Activated CD8-positive, alpha-beta memory T cell treated with anti-CD3 and anti-CD28 coated beads for 36 hours (primary cell): ENCODE data around the gene OGG1. TPM values are rescaled to one million over a fixed set of nuclear protein-coding genes. Genes with fewer than 3 reads are reported as not detected.

Experiments used
- CTCF ChIA-PET: fragments of 350-600 bp; sonication (Branson Sonifier 250); formaldehyde crosslinking; loops from one replicate; lab custom pipeline; 2021; ENCODE audit warnings: antibody characterized with exemption; lab: Charles Lee
- POLR2A ChIA-PET: fragments of 350-600 bp; sonication (Branson Sonifier 250); formaldehyde crosslinking; loops from one replicate; lab custom pipeline; 2021; ENCODE audit warnings: antibody characterized with exemption; lab: Charles Lee
- total RNA-seq, 2 experiments: library from RNA; stranded (reverse); gene quantifications; one replicate each; pipeline ENCODE4 v1.2.3, GENCODE V29; 2021

The OGG1 gene
- total RNA-seq, 2 experiments from 2014 or later, result 35.3 to 38.6 TPM

DNA sequence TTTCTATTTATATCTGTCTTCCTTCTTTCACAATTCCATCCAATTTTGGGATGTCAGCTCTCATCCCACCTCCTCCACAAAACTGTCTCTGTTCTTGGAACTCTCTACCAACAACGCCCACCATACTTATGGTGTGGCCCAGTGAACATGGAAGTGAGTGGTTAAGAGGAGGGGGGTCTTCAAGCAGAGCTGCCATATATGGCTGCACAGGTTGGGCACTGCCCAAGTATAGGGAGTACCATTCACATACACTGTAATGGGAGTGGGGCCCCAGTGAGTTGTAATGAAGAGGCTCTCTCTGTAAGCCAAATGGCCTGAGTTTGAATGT, 27.9 kb downstream of the OGG1 start:
- ChIA-PET CTCF (interaction anchor here (0.6 to 2.0 kb wide), 6 partner anchors 12 to 31 kb away, joined by 3 to 7 read pairs (median 4); partner anchors contain the start of genes ARPC4 and OGG1), POLR2A (interaction anchor here (0.6 to 2.9 kb wide), 3 partner anchors 15 to 41 kb away, joined by 3 to 19 read pairs (median 3); partner anchors contain the start of genes ARPC4 and TADA3)

DNA sequence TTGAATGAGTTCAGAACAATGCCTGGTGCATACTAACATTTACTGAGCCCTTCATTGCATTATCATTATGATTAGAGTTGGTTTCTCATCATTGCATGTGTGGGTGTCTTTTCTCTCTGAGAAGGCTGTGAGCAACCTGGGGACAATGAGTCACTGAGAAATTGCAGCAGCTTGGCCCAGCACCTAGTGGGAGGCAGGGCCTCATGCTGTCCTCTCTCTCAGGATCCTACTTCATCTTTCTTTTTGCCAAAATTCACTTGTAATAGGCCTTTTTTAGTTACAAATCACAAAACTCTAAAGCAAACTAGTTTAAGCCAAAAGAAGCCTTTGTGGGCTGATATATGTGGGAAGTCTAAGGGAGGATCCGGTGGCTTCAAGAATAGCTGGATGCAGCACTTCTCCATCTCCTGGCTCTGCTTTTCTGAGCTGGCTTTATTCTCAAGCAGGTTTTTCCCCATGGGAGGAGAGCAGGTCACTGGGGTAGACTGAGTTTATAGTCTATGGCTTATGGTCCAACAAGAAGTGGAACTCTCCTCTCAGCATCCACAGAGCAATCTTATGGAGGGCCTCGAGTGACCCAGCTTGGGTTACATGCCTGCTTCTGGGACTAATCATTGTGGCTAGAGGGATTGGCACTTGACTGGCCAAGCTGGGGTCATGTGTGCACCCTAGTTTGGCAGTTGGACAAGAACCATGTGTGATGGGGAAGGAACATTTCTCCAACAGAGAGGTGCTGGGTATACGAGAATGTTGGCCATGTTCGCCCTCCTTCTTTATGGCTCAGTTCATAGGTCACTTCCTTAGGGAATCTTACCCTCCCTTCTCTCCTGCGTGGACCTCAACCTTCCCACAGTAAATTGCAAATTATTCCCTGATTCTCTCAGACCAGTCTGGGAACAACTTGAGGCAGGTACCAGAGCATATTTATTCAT, 28.7 kb downstream of the OGG1 start:
- ChIA-PET POLR2A (interaction anchor here (0.5 to 2.9 kb wide), 6 partner anchors 14 to 470 kb away, joined by 3 to 19 read pairs (median 3); partner anchors contain the start of genes ARPC4, TADA3 and TATDN2), CTCF (interaction anchor here (0.9 to 2.0 kb wide), 6 partner anchors 9 to 28 kb away, joined by 3 to 7 read pairs (median 4); partner anchors contain the start of genes ARPC4, CAMK1 and OGG1)

DNA sequence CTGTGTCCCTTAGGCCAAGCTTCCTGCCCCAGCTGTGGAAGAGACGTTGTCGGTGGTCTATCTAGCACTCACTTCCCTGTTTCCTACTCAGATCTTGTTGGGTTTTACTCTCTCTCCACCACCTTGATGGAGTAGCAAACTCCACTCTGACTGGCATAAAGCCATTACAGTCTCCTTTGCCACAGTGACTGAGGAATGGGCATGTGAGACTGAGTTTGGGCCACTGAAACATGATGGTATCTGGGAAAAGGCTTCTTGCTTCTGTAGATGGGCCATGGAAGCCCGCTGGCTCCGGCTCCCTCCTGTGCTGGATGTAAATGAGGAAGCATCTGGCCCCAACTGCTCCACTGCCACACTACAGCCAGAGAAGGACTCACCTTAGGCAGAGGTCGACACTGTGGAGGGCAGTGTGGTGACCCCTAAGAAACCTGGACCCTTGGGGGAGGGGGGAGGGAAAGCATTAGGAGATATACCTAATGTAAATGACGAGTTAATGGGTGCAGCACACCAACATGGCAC, 29.4 kb downstream of the OGG1 start:
- POLR2A ChIA-PET, result interaction anchor here (1.6 to 2.9 kb wide), 3 partner anchors 13 to 29 kb away, joined by 3 to 19 read pairs (median 6); partner anchors contain the start of genes ARPC4, OGG1 and TADA3
- CTCF ChIA-PET, result interaction anchor here (1.1 to 2.2 kb wide), 3 partner anchors 10 to 11 kb away, joined by 4 to 7 read pairs (median 6); partner anchors contain the start of gene CAMK1

DNA sequence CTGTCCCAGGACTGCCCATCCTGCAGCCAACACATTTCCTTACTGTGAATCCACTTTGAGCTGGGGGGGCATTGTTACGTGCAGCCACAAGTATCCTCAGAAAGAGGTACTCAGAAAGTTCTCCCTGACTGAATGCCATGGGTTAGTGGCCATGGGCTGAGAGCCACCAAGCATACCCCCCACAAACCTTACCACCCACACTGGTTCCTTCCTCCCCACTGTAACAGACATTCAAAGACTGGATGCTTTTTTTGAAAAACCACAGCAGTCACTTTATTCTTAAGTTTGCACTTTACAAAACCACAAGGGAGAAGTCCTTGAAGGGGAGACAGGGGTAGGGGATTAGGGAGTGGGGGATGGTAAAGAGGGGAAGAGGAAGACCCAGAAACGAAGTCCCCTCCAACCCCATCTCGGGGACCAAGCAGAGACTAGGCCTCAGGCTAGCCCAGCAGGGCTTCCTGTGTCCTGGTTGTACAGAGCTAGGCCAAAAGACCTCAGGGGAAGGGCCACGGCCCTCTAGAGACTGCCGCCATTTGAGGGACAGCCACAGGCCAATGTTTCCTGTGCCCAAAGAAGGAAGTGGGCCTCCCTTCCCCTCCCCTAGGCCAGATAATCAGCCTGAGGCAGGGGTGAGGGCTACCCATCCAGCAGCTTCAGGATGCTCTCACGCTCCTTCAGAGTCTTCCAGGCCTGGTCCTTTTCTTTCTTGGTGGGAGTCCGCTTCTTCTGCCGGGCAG, 30.1 kb downstream of the OGG1 start:
- ChIA-PET CTCF (interaction anchor here (1.1 to 2.6 kb wide), 3 partner anchors 10 to 13 kb away, joined by 3 to 11 read pairs (median 7); partner anchors contain the start of genes ARPC4, CAMK1 and TADA3), POLR2A (interaction anchor here (1.3 to 1.9 kb wide), 3 partner anchors 11 to 30 kb away, joined by 5 to 6 read pairs (median 6); partner anchors contain the start of genes ARPC4 and OGG1)

DNA sequence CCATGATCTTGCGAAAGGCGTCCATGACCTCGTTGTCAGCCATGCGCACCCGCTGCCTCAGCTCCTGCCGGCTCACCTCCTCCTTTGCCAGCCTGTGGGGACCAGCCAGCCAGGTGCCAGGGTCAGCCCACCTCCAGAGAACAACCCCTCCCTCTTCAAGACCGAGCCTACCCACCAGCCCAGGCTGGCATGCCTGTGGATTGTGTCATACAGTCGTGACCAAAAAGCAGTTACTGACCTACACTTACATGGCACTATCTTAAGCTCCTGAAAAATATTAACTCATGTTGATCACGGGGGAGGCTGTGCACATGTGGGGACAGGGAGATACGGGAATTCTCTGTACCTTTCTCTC, 30.7 kb downstream of the OGG1 start:
- ChIA-PET POLR2A (interaction anchor here (0.7 to 1.9 kb wide), 4 partner anchors 11 to 44 kb away, joined by 3 to 6 read pairs (median 6); partner anchors contain the start of genes ARPC4 and OGG1), CTCF (interaction anchor here (1.1 to 2.6 kb wide), 3 partner anchors 11 to 13 kb away, joined by 3 to 11 read pairs (median 7); partner anchors contain the start of genes ARPC4, CAMK1 and TADA3)

DNA sequence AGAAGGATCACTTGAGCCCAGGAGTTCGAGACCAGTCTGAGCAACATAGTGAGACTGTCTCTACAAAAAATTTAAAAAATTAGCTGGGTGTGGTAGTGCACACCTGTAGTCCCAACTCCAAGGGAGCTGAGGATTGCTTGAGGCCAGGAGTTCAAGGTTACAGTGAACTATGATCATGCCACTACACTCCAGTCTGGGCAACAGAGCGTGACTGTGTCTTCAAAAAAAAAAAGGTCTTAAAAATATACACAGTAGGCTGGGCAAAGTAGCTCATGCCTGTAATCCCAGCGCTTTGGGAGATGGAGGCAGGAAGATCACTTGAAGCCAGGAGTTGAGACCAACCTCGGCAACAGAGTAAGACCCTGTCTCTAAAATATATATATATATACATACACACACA, 31.2 kb downstream of the OGG1 start:
- POLR2A ChIA-PET, result interaction anchor here (0.7 to 1.9 kb wide), 6 partner anchors 10 to 152 kb away, joined by 3 to 17 read pairs (median 6); partner anchors contain the start of genes ARPC4, CRELD1, OGG1 and TADA3
- CTCF ChIA-PET, result interaction anchor here (2.2 to 2.6 kb wide), 2 partner anchors 11 to 12 kb away, joined by 7 to 11 read pairs; partner anchors contain the start of genes ARPC4, CAMK1 and TADA3

DNA sequence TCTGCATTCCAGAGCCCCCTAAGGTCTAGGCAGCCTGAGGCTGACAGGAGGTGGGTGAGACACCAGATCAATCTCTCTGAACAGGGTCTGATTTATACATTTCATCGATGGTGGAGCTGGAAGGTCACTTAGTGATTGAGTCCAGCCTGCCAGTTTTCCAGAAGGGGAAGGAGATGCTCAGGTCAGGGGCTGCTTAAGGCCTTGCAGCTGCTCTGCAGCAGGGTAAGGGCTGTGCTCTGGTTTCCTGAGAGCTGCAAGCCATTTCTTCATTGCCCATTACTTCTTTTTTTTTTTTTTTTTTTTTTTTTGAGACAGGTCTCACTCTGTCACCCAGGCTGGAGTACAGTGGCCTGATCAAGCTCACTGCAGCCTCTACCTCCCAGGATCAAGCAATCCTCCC, 31.8 kb downstream of the OGG1 start:
- POLR2A ChIA-PET, result interaction anchor here (1.3 to 1.7 kb wide), 2 partner anchors 11 to 152 kb away, joined by 5 to 17 read pairs; partner anchors contain the start of genes ARPC4, CRELD1 and TADA3

DNA sequence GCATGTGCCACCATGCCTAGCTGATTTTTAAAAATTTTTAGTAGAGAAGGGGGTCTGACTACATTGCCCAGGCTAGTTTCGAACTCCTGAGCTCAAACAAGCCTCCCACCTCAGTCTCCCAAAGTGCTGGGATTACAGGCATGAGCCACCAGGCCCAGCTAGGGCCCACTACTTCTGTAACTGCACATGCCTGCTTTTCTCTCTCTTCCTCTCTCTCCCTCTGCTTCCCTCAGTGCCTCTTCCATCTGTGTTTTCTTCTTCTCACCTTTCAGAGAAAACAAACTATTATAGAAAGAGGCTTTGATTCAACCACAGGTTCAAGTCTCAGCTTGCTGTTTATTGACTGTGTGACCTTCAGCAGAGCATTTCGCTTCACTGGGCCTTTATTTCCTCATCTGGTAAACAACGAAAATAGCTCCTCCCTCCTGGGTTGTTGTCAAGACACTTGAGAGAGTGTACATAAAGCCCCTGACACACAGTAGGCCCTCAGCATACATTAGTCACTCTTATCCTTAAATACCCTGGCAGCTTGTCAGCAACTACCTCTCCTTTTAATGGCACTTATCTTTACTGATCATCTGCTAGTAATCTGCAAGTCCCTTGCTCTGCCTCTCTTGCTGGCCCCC, 32.3 kb downstream of the OGG1 start:
- ChIA-PET POLR2A (interaction anchor here (1.3 to 1.7 kb wide), 2 partner anchors 11 to 151 kb away, joined by 5 to 17 read pairs; partner anchors contain the start of genes ARPC4, CRELD1 and TADA3), CTCF (interaction anchor here (0.5 to 2.6 kb wide), 5 partner anchors 11 to 120 kb away, joined by 3 to 11 read pairs (median 3); partner anchors contain the start of genes ARPC4, CIDEC, IL17RE and TADA3)

More for the DNA sequence above, 31.8 kb downstream of the OGG1 start:
- CTCF ChIA-PET, result interaction anchor here (1.1 to 2.6 kb wide), 3 partner anchors 11 to 121 kb away, joined by 3 to 11 read pairs (median 3); partner anchors contain the start of genes ARPC4, IL17RE and TADA3

DNA sequence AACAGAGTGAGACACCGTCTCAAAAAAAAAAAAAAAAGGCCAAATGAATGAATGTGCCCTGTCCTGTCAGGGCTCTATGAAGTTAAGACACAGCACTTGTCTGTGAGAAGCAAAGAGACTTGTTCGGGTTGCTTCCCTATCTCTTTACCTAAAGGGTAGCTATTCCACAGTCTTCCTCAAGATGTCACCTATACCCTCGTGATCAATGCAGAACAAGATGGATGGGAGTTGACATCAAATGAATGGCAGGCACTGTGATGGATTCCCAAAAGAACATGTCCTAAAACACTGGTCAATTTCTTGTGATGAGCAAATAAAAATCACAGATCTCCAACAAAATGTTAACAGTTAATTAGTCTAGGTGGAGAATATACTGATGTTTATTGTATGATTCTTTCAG, 33.0 kb downstream of the OGG1 start:
- ChIA-PET CTCF (interaction anchor here (1.0 to 1.1 kb wide), 2 partner anchors 10 to 19 kb away, joined by 3 read pairs; partner anchors contain the start of gene ARPC4), POLR2A (interaction anchor here (1.7 kb wide), 1 partner anchor 10 kb away, joined by 5 read pairs; the partner anchor contains the start of genes ARPC4 and TADA3)

DNA sequence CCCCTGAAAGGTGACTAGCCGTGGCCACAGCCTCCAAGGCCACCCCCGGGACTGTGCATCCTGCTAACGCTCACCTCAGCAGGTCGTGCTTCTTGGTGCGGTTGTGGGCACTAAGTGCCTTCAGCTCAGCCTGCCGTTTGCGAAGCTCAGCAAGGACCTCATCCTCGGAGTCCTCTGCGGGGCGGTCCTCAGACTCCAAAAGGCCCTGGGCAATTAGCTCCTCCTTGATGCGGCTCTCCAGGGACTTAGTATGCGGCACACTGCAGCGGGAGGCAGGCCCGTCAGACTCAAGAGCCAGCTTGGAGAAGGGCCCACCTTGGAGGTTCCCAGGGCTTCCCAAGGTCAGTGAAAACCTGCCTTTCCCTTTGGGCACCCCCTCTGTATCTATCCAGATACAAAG, 34.2 kb downstream of the OGG1 start:
- POLR2A ChIA-PET, result no interaction called here
- CTCF ChIA-PET, result no interaction called here

DNA sequence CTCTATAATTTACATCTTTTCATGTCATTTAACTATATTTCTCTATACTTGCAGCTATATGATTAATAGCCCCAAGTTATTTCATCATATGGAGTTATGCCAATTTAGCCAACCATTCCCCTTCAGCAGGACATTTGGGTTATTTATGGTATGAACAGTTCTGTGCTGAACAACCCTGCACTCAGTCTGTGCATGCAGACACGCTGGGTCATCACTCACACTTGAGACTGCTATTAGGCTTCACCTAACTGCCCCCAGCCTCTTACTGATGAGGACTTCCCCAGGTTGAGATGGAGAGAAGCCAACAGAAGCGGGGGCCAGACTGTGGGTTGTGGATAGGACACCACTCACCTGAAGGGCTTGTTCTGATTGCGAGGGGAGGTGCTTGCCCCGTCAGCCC, 35.2 kb downstream of the OGG1 start:
- ChIA-PET CTCF (no interaction called here), POLR2A (no interaction called here)

DNA sequence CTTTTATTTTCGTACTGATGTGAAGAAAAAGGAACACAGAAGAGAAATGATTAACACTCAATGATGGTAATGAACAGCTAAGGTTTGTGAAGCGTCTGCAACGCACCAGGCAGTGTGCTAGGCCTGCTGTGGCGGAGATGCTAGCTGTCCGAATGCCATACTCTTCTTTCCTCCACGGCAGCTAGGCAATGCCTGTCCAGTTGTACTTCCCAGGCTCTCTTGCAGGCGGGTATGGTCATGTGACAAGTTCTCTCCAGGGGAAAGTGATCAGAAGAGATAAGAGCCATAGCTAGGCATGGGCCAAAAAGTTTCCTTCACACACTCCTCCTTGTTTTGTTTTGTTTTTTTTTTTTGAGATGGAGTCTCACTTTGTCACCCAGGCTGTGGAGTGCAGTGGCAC, 35.9 kb downstream of the OGG1 start:
- ChIA-PET CTCF (no interaction called here), POLR2A (no interaction called here)

DNA sequence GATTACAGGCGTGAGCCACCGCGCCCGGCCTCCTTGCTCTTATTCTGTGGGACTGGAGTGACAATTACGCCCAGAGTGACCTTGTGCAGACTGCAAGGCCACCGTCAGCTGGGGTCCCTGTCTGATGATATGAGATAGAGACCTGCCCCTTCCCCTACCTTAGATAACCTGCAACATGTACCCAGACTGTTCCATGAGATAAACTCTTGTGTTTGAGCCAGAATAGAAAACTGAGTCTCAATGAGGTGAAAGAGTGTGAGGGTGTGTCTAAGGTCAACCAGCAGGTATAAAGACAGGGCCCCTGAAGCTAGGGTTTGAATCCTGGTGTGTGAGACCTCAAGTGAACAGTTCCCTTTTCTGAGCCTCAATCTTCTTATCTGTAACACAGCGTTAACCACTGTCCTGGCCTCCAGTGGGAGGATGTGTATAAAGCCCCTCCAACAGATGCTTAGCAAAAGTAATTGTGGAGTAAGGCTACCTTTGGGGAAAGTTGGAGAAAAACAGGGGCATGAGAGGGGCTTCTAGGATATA, 36.5 kb downstream of the OGG1 start:
- ChIA-PET CTCF (no interaction called here), POLR2A (no interaction called here)

DNA sequence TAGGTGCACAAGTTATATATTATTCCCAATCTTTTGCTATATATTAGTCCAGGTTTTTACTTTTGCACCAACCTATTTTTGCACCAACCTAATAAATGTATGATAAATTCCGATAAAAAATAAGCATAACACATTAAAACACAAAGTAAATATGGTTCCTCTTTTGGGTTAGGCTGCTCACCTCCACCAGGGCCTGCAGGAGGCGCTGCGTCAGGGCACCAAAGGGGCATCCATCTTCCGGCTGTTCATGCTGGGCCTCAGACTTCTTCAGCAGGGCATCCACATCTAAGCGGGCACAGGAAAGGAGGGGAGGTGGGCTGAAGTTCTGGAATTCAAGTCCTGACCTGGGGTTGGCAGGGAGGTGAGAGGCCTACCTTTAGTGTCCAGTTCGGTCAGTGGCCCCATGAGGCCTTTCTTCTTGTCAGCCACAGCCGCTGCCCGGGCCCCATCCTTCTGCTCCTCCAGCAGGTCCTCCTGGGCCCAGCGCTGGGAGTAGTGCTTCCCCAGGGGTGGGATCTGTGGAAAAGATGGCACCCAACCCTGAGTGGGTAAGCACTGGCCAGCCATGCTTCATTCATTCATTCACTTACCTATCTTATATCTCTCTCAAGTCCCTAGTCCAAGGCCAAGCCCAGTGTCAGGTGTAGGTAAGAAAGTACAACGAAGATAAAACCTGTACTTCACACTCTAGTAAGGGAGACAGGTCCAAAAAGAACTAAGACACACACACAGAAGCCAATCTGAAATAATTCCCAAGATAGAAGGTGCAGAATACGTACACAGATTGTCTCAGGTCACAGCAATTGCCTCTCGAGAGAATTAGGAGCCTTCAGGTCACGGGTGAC, 37.3 kb downstream of the OGG1 start:
- CTCF ChIA-PET, result interaction anchor here (1.0 kb wide), 1 partner anchor 33 kb away, joined by 3 read pairs; no protein-coding TSS in a partner anchor
- POLR2A ChIA-PET, result no interaction called here

DNA sequence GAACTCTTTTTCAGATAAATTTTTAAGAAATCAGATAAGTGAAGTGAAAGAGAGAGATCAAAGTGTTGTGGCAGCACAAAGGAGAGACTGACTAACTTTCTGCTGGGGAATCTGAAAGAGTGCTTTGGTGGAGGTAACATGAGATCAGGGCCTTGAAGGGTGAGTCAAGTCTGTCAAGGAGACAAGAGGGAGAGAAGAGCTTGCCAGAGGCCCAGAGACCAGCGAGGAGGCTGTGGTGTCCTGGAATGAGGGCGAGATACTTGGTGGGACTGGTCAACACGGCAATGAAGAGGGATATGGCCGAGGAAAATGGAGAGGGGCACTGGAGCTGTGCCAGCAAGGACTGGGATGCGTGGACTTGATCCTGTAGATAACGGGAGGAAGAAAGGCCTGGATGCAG, 38.0 kb downstream of the OGG1 start:
- POLR2A ChIA-PET, result no interaction called here

DNA sequence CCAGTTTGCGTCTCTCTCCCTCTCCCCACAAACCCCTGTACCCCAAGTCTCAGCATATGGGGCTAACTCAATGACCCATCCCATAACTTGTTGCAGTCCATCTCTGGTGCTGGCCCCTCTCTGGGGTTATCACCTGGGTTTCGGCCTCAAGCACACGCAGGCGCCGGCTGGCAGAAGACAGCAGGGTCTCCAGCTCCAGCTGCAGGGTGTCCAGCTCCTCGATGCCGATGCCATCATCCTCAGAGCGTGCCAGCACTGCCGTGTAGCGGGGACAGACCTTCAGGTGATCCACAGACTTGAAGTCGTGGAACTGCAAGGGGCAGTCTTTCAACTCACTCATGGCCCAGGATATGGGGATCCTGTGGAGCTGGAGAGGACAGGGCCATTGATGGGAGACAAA, 41.4 kb downstream of the OGG1 start:
- ChIA-PET POLR2A (interaction anchor here (1.3 kb wide), 1 partner anchor 11 kb away, joined by 5 read pairs; no protein-coding TSS in a partner anchor), CTCF (interaction anchor here (0.7 to 1.9 kb wide), 3 partner anchors 11 to 64 kb away, joined by 3 to 6 read pairs (median 3); partner anchors contain the start of gene BRPF1)

More for the DNA sequence above, 38.0 kb downstream of the OGG1 start:
- CTCF ChIA-PET, result interaction anchor here (1.0 kb wide), 1 partner anchor 34 kb away, joined by 3 read pairs; no protein-coding TSS in a partner anchor
